KMS-11 (cell line): Measurements from ENCODE around the gene UNC119.

Experiments used
- H2AFZ ChIP-seq: fragments of 200-600 bp; sonication (generic); 2 replicates; pipeline ENCODE4 v1.6.1; 2016; ENCODE audit warnings: antibody characterized with exemption, mixed run types, low read depth
- H3K27ac ChIP-seq: fragments of 200-600 bp; sonication (generic); 2 replicates; pipeline ENCODE4 v1.6.1; 2016; ENCODE audit warnings: mild to moderate bottlenecking, mixed run types
- H3K27me3 ChIP-seq: fragments of 200-600 bp; sonication (generic); 2 replicates; pipeline ENCODE4 v1.6.1; 2017; ENCODE audit warnings: mild to moderate bottlenecking, low read depth, mixed run types, moderate library complexity; ENCODE audit not compliant: insufficient read depth
- H3K36me3 ChIP-seq: fragments of 200-600 bp; sonication (generic); 2 replicates; pipeline ENCODE4 v1.6.1; 2017; ENCODE audit warnings: mild to moderate bottlenecking, mixed run types; ENCODE audit not compliant: insufficient read depth
- H3K4me1 ChIP-seq: fragments of 200-600 bp; sonication (generic); 2 replicates; pipeline ENCODE4 v1.6.1; 2016; ENCODE audit warnings: mild to moderate bottlenecking, low read depth, mixed run types; ENCODE audit not compliant: poor library complexity, severe bottlenecking
- H3K4me2 ChIP-seq: fragments of 200-600 bp; sonication (generic); 2 replicates; pipeline ENCODE4 v1.7.0; 2016; ENCODE audit warnings: mild to moderate bottlenecking, mixed run types
- H3K4me3 ChIP-seq: fragments of 200-600 bp; sonication (generic); IDR thresholded peaks from 2 replicates; pipeline ENCODE4 v1.6.1; 2017; ENCODE audit warnings: low read depth, low read length, mixed read lengths; ENCODE audit not compliant: insufficient read depth
- H3K79me2 ChIP-seq: fragments of 200-600 bp; sonication (generic); 2 replicates; pipeline ENCODE4 v1.6.1; 2016; ENCODE audit warnings: low read depth, mixed run types; ENCODE audit not compliant: insufficient read depth
- H3K9ac ChIP-seq: fragments of 200-600 bp; sonication (generic); 2 replicates; pipeline ENCODE4 v1.6.1; 2016; ENCODE audit warnings: mild to moderate bottlenecking, mixed run types
- H4K20me1 ChIP-seq: fragments of 200-600 bp; sonication (generic); 2 replicates; pipeline ENCODE4 v1.6.1; 2016; ENCODE audit warnings: mild to moderate bottlenecking, mixed run types; ENCODE audit not compliant: insufficient read depth
- CTCF ChIP-seq: fragments of 200-600 bp; sonication (generic); conservative IDR thresholded peaks from 2 replicates; pipeline ENCODE4 v1.6.1; 2017; ENCODE audit warnings: low read depth, mild to moderate bottlenecking, antibody characterized with exemption, low read length, moderate library complexity, mixed read lengths

The UNC119 gene

GRCh38 chr17:28552176-28552999 is at the start of gene UNC119:
Gene UNC119 (minus strand): TSS chr17:28552624. CDS start chr17:28552557, 67 bp downstream.
- H3K27me3 ChIP-seq: 0 out of 2 replicates have a peak, but pooled peaks cover 8% of the 10 kb centered on the region
- no peak for TF ChIP-seq CTCF
- no peak within 1 kb of the TSS for H3K4me3 ChIP-seq
- H3K36me3 ChIP-seq: no peaks in the 10 kb centered on the region; the same call in 1 of the 2 replicates
- H3K4me2 ChIP-seq: peak within 1 kb of the TSS; percentile 82
- peak within 1 kb of the TSS; percentile 66; the same call in 1 of the 2 replicates for H2AFZ ChIP-seq
- H3K79me2 ChIP-seq: no peaks in the 10 kb centered on the region
- peaks cover 44% of the 10 kb centered on the region for H3K4me1 ChIP-seq
- H3K9ac ChIP-seq: peak within 1 kb of the TSS; percentile 34; the same call in 1 of the 2 replicates
- H4K20me1 ChIP-seq: no peaks in the 10 kb centered on the region
- H3K27ac ChIP-seq: no peak within 1 kb of the TSS

GRCh38 chr17:28599311-28600184 is 47.1 kb upstream of the UNC119 start:
- Histone ChIP-seq H2AFZ (peak overlapping the region; percentile 91), H4K20me1 (no peaks in the 10 kb centered on the region), H3K4me1 (peaks cover 19% of the 10 kb centered on the region), H3K4me3 (no peak overlapping the region), H3K79me2 (peaks cover 38% of the 10 kb centered on the region), H3K36me3 (no peaks in the 10 kb centered on the region; the same call in 1 of the 2 replicates), H3K27ac (peak overlapping the region; percentile 88), H3K27me3 (no peaks in the 10 kb centered on the region), H3K9ac (peak overlapping the region; percentile 79), H3K4me2 (peak overlapping the region; percentile 78)
- TF ChIP-seq CTCF: no peak

- H3K9ac ChIP-seq: peak within 1 kb of the TSS; percentile 79
- peak within 1 kb of the TSS; percentile 78 for H3K4me2 ChIP-seq
- H3K79me2 ChIP-seq: peaks cover 38% of the 10 kb centered on the region
- no peak for TF ChIP-seq CTCF
- peaks cover 19% of the 10 kb centered on the region for H3K4me1 ChIP-seq
- H3K4me3 ChIP-seq: no peak within 1 kb of the TSS
- peak within 1 kb of the TSS; percentile 88 for H3K27ac ChIP-seq
- H3K36me3 ChIP-seq: no peaks in the 10 kb centered on the region; the same call in 1 of the 2 replicates
- H4K20me1 ChIP-seq: no peaks in the 10 kb centered on the region
- no peaks in the 10 kb centered on the region for H3K27me3 ChIP-seq
- peak within 1 kb of the TSS; percentile 91 for H2AFZ ChIP-seq
Observed at GRCh38 chr17:28598799-28599310, 46.4 kb upstream of the UNC119 start, which contains the start of gene SPAG5. Gene SPAG5 (minus strand): TSS chr17:28599025. CDS start chr17:28598946, 79 bp downstream.

GRCh38 chr17:28598389-28598788 is 46.0 kb upstream of the UNC119 start:
- Histone ChIP-seq H3K4me3 (no peak overlapping the region), H3K27ac (peak overlapping the region; percentile 88), H3K79me2 (peaks cover 38% of the 10 kb centered on the region), H2AFZ (peak overlapping the region; percentile 91), H3K4me1 (peaks cover 19% of the 10 kb centered on the region), H3K36me3 (no peaks in the 10 kb centered on the region; the same call in 1 of the 2 replicates), H4K20me1 (no peaks in the 10 kb centered on the region), H3K27me3 (no peaks in the 10 kb centered on the region), H3K9ac (peak overlapping the region; percentile 79), H3K4me2 (peak overlapping the region; percentile 78)
- no peak for TF ChIP-seq CTCF
